H1 (cell line): ENCODE measurements around the gene KISS1. TPM values are rescaled to one million over a fixed set of nuclear protein-coding genes. Genes with fewer than 3 reads are reported as not detected.

Source experiments
- CTCF ChIA-PET: fragments of 300-600 bp; sonication (Branson Sonifier 250); formaldehyde crosslinking; loops from one replicate; lab custom pipeline; 2021; ENCODE audit not compliant: partially characterized antibody; lab: Charles Lee
- POLR2A ChIA-PET: fragments of 300-600 bp; sonication (Branson Sonifier 250); formaldehyde crosslinking; loops from one replicate; lab custom pipeline; 2021; ENCODE audit warnings: inconsistent platforms; ENCODE audit not compliant: partially characterized antibody; lab: Charles Lee
- DNase-seq, 2 experiments: peaks; one replicate each; pipeline versions ENCODE4 v3.0.0 to v3.0.0-alpha.2; 2010 to 2022; ENCODE audit warnings: low spot score in 2 of 2, low read depth in 1 of 2, mixed read lengths in 1 of 2
- FAIRE-seq: peaks from 2 replicates; lab custom pipeline; 2011; peaks lifted over from hg19 to GRCh38; lab: Jason Lieb, UNC
- H2AFZ ChIP-seq: 2 replicates; pipeline ENCODE4 v1.8.1; 2012; ENCODE audit warnings: low read length, inconsistent platforms
- H2AK5ac ChIP-seq: 2 replicates; pipeline ENCODE4 v1.6.1; 2013; ENCODE audit warnings: low read depth, low read length
- H2BK120ac ChIP-seq: replicated peaks from 2 replicates; pipeline ENCODE3; 2013; ENCODE audit warnings: low read depth, low read length, inconsistent platforms
- H2BK12ac ChIP-seq: 2 replicates; pipeline ENCODE4 v1.6.1; 2013; ENCODE audit warnings: low read depth, low read length
- H2BK15ac ChIP-seq: 2 replicates; pipeline ENCODE4 v1.6.1; 2013; ENCODE audit warnings: low read length
- H2BK20ac ChIP-seq: 2 replicates; pipeline ENCODE4 v1.6.1; 2013; ENCODE audit warnings: low read length
- H2BK5ac ChIP-seq: 2 replicates; pipeline ENCODE4 v1.6.1; 2013; ENCODE audit warnings: low read depth, low read length
- H3K14ac ChIP-seq: 2 replicates; pipeline ENCODE4 v1.6.1; 2013; ENCODE audit warnings: inconsistent platforms; ENCODE audit not compliant: insufficient read length
- H3K18ac ChIP-seq: 2 replicates; pipeline ENCODE4 v1.6.1; 2013; ENCODE audit warnings: low read length; ENCODE audit errors: extremely low read depth
- H3K23ac ChIP-seq: 2 replicates; pipeline ENCODE4 v1.6.1; 2013; ENCODE audit warnings: inconsistent platforms; ENCODE audit not compliant: insufficient read length
- H3K23me2 ChIP-seq: 2 replicates; pipeline ENCODE4 v1.6.1; 2013; ENCODE audit warnings: low read depth, low read length
- H3K27ac ChIP-seq: 2 replicates; pipeline ENCODE4 v1.6.1; 2011; ENCODE audit warnings: low read depth, low read length, inconsistent platforms
- H3K27me3 ChIP-seq, 4 experiments: replicated peaks in 1 of 4; 1 replicate in 1 of 4; 2 replicates in 3 of 4; pipeline versions ENCODE4 v1.6.1 to v1.8.1; 2011 to 2013; ENCODE audit warnings: low read length in 3 of 4, mild to moderate bottlenecking in 3 of 4, inconsistent platforms in 2 of 4, mixed read lengths in 2 of 4, moderate library complexity in 1 of 4; ENCODE audit not compliant: control insufficient read depth in 3 of 4, insufficient read depth in 3 of 4; ENCODE audit errors: extremely low read depth in 1 of 4
- H3K36me3 ChIP-seq, 4 experiments: 2 replicates each; pipeline versions ENCODE4 v1.6.1 to v1.8.1; 2011 to 2013; ENCODE audit warnings: mild to moderate bottlenecking in 4 of 4, low read length in 3 of 4, moderate library complexity in 2 of 4, control low read depth in 1 of 4, inconsistent platforms in 1 of 4; ENCODE audit not compliant: insufficient read depth in 4 of 4, control insufficient read depth in 2 of 4
- H3K4ac ChIP-seq: replicated peaks from 2 replicates; pipeline ENCODE3; 2013; ENCODE audit warnings: low read length, low read depth, mixed read lengths, inconsistent platforms; ENCODE audit not compliant: insufficient read length
- H3K4me1 ChIP-seq, 4 experiments: replicated peaks in 1 of 4; 1 replicate in 1 of 4; 2 replicates in 3 of 4; pipeline versions ENCODE4 v1.6.1 to v1.8.1; 2011 to 2013; ENCODE audit warnings: low read length in 3 of 4, inconsistent platforms in 2 of 4, mixed read lengths in 1 of 4; ENCODE audit not compliant: insufficient read depth in 4 of 4, control insufficient read depth in 3 of 4
- H3K4me2 ChIP-seq, 2 experiments: 2 replicates each; pipeline versions ENCODE4 v1.6.1 to v1.8.1; 2011 to 2013; ENCODE audit warnings: low read depth in 2 of 2, low read length in 2 of 2, control low read depth in 1 of 2, inconsistent platforms in 1 of 2, mild to moderate bottlenecking in 1 of 2; ENCODE audit not compliant: insufficient read depth in 1 of 2
- H3K4me3 ChIP-seq, 4 experiments: fragments of 200-600, 300-600 bp in 1 of 4; sonication (generic), shearing (Covaris generic), sonication (Bioruptor Twin) in 1 of 4; 2 replicates each; pipeline versions ENCODE4 v1.5.1 to v1.8.1; 2011 to 2016; ENCODE audit warnings: low read length in 4 of 4, low read depth in 3 of 4, control low read depth in 2 of 4, inconsistent platforms in 2 of 4, mild to moderate bottlenecking in 2 of 4, mixed read lengths in 1 of 4, moderate library complexity in 1 of 4; ENCODE audit not compliant: insufficient read depth in 2 of 4; ENCODE audit errors: extremely low read depth in 1 of 4
- H3K56ac ChIP-seq: replicated peaks from 2 replicates; pipeline ENCODE3; 2013; ENCODE audit warnings: low read depth, mild to moderate bottlenecking, mixed read lengths, low read length, inconsistent platforms; ENCODE audit not compliant: insufficient read length
- H3K79me1 ChIP-seq: 2 replicates; pipeline ENCODE4 v1.6.1; 2013; ENCODE audit warnings: low read depth, low read length, control low read depth
- H3K79me2 ChIP-seq, 2 experiments: 2 replicates each; pipeline versions ENCODE4 v1.6.1 to v1.8.1; 2012 to 2013; ENCODE audit warnings: low read length in 2 of 2, mild to moderate bottlenecking in 2 of 2, inconsistent platforms in 1 of 2; ENCODE audit not compliant: insufficient read depth in 2 of 2, control insufficient read depth in 1 of 2
- H3K9ac ChIP-seq, 4 experiments: replicated peaks in 1 of 4; 1 replicate in 1 of 4; 2 replicates in 3 of 4; pipeline versions ENCODE4 v1.6.1 to v1.8.1; 2011 to 2013; ENCODE audit warnings: low read depth in 3 of 4, low read length in 3 of 4, control low read depth in 2 of 4, mild to moderate bottlenecking in 2 of 4, moderate library complexity in 2 of 4, inconsistent platforms in 1 of 4; ENCODE audit errors: extremely low read depth in 1 of 4
- H3K9me3 ChIP-seq, 2 experiments: 2 replicates each; pipeline versions ENCODE4 v1.6.1 to v1.8.1; 2012 to 2013; ENCODE audit warnings: mild to moderate bottlenecking in 2 of 2, moderate library complexity in 2 of 2, control low read depth in 1 of 2, inconsistent platforms in 1 of 2, low read depth in 1 of 2, low read length in 1 of 2, mixed read lengths in 1 of 2; ENCODE audit not compliant: insufficient read depth in 2 of 2
- H4K20me1 ChIP-seq, 2 experiments: replicated peaks in 1 of 2; 2 replicates each; pipeline versions ENCODE3 to v1.8.1; 2011 to 2013; ENCODE audit warnings: inconsistent platforms in 2 of 2, low read length in 2 of 2, mild to moderate bottlenecking in 1 of 2; ENCODE audit not compliant: insufficient read depth in 2 of 2, control insufficient read depth in 1 of 2
- H4K5ac ChIP-seq: 2 replicates; pipeline ENCODE4 v1.6.1; 2013; ENCODE audit warnings: low read length, low read depth, mixed read lengths, inconsistent platforms; ENCODE audit not compliant: insufficient read length
- H4K8ac ChIP-seq: 2 replicates; pipeline ENCODE4 v1.8.0; 2013; ENCODE audit warnings: mild to moderate bottlenecking, moderate library complexity, low read length, inconsistent platforms; ENCODE audit not compliant: insufficient read depth; ENCODE audit errors: extremely low read depth
- H4K91ac ChIP-seq: replicated peaks from 2 replicates; pipeline ENCODE3; 2013; ENCODE audit warnings: low read length, mixed read lengths, inconsistent platforms; ENCODE audit not compliant: insufficient read length
- CTCF ChIP-seq, 3 experiments: IDR thresholded peaks; 1 replicate in 2 of 3; 2 replicates in 1 of 3; pipeline versions ENCODE4 v1.5.1 to v1.6.1; 2011; ENCODE audit warnings: low read length in 3 of 3, mild to moderate bottlenecking in 3 of 3, inconsistent platforms in 2 of 3, low read depth in 1 of 3, moderate library complexity in 1 of 3; ENCODE audit not compliant: insufficient read depth in 1 of 3; ENCODE audit errors: control extremely low read depth in 1 of 3
- FOSL1 ChIP-seq: IDR thresholded peaks from 2 replicates; pipeline ENCODE4 v1.6.1; 2011; ENCODE audit warnings: mild to moderate bottlenecking, low read depth, low read length, moderate library complexity; ENCODE audit not compliant: insufficient read depth
- HDAC2 ChIP-seq, 2 experiments: fragments of 300-600 bp in 1 of 2; sonication (generic) in 1 of 2; IDR thresholded peaks; 2 replicates each; pipeline ENCODE4 v1.6.1; 2011 to 2012; ENCODE audit warnings: low read depth in 2 of 2, low read length in 2 of 2, mild to moderate bottlenecking in 2 of 2, moderate library complexity in 2 of 2, borderline replicate concordance in 1 of 2, inconsistent platforms in 1 of 2
- NRF1 ChIP-seq: IDR thresholded peaks from 2 replicates; pipeline ENCODE4 v1.6.1; 2011; ENCODE audit warnings: mild to moderate bottlenecking, low read depth, low read length, improper control_type of control experiment
- SP2 ChIP-seq: IDR thresholded peaks from 2 replicates; pipeline ENCODE4 v1.6.1; 2012; ENCODE audit warnings: mild to moderate bottlenecking, low read length, inconsistent platforms
- SRF ChIP-seq: IDR thresholded peaks from 2 replicates; pipeline ENCODE4 v1.6.1; 2011; ENCODE audit warnings: mild to moderate bottlenecking, low read depth, low read length, moderate library complexity
- TCF12 ChIP-seq: IDR thresholded peaks from 2 replicates; pipeline ENCODE4 v1.6.1; 2011; ENCODE audit warnings: low read depth, mild to moderate bottlenecking, low read length
- WGBS, 2 experiments: shearing (Covaris generic) in 1 of 2; methylation state at CpG; one replicate each; pipeline versions ENCODE4 v1.1.6 to v1.1.7; 2013 to 2015; ENCODE audit warnings: low lambda C conversion rate in 2 of 2, mixed read lengths in 2 of 2, inconsistent platforms in 1 of 2, low coverage in 1 of 2, missing lambda C conversion rate in 1 of 2; ENCODE audit not compliant: insufficient replicate concordance in 2 of 2, insufficient coverage in 1 of 2, insufficient read length in 1 of 2; ENCODE audit errors: extremely low coverage in 1 of 2, missing lambda C conversion rate in 1 of 2; 5-methylcytosine and 5-hydroxymethylcytosine counted together
- polyA plus RNA-seq, 7 experiments: library from polyadenylated mRNA; depleted of rRNA in 3 of 7; stranded (reverse) in 5 of 7; unstranded in 2 of 7; fragments of >200 nt in 5 of 7; fragments of 200-250 nt in 2 of 7; gene quantifications; 1 replicate in 5 of 7; 2 replicates in 1 of 7; 4 replicates in 1 of 7; pipeline versions ENCODE4 v1.2.1 to v1.2.3, GENCODE V29; 2011 to 2013; ENCODE audit warnings: missing spikeins in 2 of 7, mixed read lengths in 2 of 7
- total RNA-seq: library from RNA; stranded (reverse); fragmentation: NEBNext Ultra II Directional; extraction: Animal tissue kit (Norgen Biotek cat#: 25700); gene quantifications from 2 replicates; pipeline ENCODE4 v1.2.1, GENCODE V29; 2021

Gene KISS1
- total and polyA plus RNA-seq, 2 of the 8 experiments (the other 6 are each of a cell fraction or from before 2014, with no cell fraction given), result 0.71 TPM; not detected in 1

- Histone ChIP-seq H3K56ac (no peak overlapping the region), H3K4me2 (no peak overlapping the region), H2BK5ac (no peak overlapping the region), H3K14ac (no peak overlapping the region), H4K20me1 (no peaks in the 10 kb centered on the region), H2BK12ac (no peak overlapping the region; the same call in 1 of the 2 replicates), H2AK5ac (no peak overlapping the region), H4K5ac (no peak overlapping the region), H3K23ac (no peak overlapping the region), H2BK15ac (no peak overlapping the region), H3K23me2 (no peaks in the 10 kb centered on the region; the same call in 1 of the 2 replicates), H3K9ac (no peak overlapping the region), H3K27ac (no peak overlapping the region), H2BK20ac (no peak overlapping the region), H2AFZ (no peak overlapping the region), H3K79me2 (no peaks in the 10 kb centered on the region), H3K27me3 (0 out of 7 replicates have a peak, but pooled peaks cover 0 to 1% (median 0%) of the 10 kb centered on the region in 4 experiments), H4K91ac (no peak overlapping the region), H3K18ac (no peak overlapping the region), H2BK120ac (no peak overlapping the region), H3K4me1 (no peaks in the 10 kb centered on the region; a peak in 1 of 7 replicates), H4K8ac (no peak overlapping the region; the same call in 1 of the 2 replicates), H3K36me3 (no peaks in the 10 kb centered on the region), H3K4me3 (no peak overlapping the region), H3K79me1 (no peaks in the 10 kb centered on the region), H3K9me3 (no peaks in the 10 kb centered on the region), H3K4ac (no peak overlapping the region)
- FAIRE-seq, result no peak
- TF ChIP-seq NRF1 (no peak), SRF (no peak), FOSL1 (no peak), CTCF (IDR thresholded peaks at IDR 0.05; ENCODE audit: control extremely low read depth in 1 of 3, insufficient read depth in 1 of 3, low read depth in 1 of 3, low read length in 3 of 3) (no peak), TCF12 (no peak), HDAC2 (IDR thresholded peaks at IDR 0.05; ENCODE audit: borderline replicate concordance in 1 of 2, low read depth in 2 of 2, low read length in 2 of 2) (no peak), SP2 (no peak)
- POLR2A ChIA-PET, result interaction anchor here (1.2 to 1.3 kb wide), 2 partner anchors 30 to 300 kb away, joined by 4 to 5 read pairs; no protein-coding TSS in a partner anchor
- no peak for DNase-seq
- 84% methylated on average over 14 of the region's 14 CpGs; no CpG with 5 or more reads in 1 of the 2 experiments for WGBS, 2 experiments
- CTCF ChIA-PET, result interaction anchor here (0.8 to 18.7 kb wide), 49 partner anchors 9 to 404 kb away, joined by 3 to 360 read pairs (median 6); partner anchors contain the start of genes ETNK2, GOLT1A, KISS1 and PLEKHA6
These were observed 34.4 kb downstream of the KISS1 start for GRCh38 chr1:204161609-204162493.
